DMS153 treated with DMSO at 0.1 percent for 48 hours (cell line): ENCODE results near the gene PPFIA2.
A peak's percentile ranks its signal among the peaks of the same experiment; 100 is the strongest.
"Not testable (repeated sequence)": the region's sequence is repeated elsewhere in the genome, so short reads cannot be mapped to it uniquely, and the experiment has no call there.

ENCODE experiments used
- DNase-seq: peaks from one replicate; lab custom pipeline; 2025; ENCODE audit not compliant: unreplicated experiment; lab: John Stamatoyannopoulos, UW

PPFIA2 gene

DNA sequence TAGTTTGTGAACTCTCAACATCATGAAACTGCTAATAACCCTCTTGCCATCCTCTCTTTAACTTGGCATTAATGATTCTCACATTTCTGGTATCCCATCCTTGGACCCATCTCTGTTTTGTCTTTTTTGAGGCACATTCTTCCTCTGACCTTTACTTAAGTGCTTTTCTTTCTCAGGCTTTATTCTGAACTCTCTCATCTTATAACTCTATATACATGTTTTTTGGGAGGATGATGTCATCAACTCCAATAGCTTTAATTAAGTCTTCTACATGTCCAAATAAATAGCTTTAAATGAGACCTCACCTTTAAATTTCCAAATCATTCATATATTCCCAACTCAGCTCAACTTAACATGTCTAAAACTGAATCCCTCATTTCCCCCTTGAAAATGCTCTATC, 88.4 kb downstream of the PPFIA2 start:
- no peak for DNase-seq

DNA sequence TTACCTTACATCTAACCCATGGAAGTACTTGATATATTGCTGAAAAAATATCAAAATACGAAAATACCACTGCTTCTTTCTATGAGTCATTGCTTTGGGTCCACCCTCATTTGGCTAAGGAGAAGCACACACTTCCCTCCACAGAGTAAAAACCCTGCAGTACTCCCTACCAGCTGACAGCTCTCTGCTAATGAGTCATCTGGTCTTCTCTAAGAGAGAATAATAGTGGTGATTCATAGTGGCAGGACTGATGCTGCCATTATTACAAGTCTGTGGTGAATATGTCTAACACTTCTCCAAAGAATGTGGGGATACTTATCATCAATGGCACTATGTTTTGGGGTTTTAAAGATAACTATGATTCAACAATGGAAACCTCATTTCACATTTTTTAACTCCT, 90.7 kb downstream of the PPFIA2 start:
- DNase-seq = no peak

DNA sequence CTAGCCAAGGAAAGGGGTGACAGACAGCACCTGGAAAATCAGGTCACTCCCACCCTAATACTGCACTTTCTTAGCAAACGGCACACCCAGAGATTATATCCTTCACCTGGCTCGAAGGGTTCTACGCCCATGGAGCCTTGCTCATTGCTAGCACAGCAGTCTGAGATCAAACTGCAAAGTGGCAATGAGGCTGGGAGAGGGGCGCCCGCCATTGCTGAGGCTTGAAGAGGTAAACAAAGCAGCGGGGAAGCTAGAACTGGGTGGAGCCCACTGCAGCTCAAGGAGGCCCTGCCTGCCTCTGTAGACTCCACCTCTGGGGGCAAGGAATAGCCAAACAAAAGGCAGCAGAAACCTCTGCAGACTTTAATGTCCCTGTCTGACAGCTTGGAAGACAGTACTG, 99.8 kb downstream of the PPFIA2 start:
- DNase-seq = not testable (repeated sequence)

- DNase-seq = peak; percentile 70
Measured at GRCh38 chr12:81644503-81644902, 114.6 kb downstream of the PPFIA2 start.

GRCh38 chr12:81639196-81639595, 120.0 kb downstream of the PPFIA2 start:
- no peak for DNase-seq

- no peak for DNase-seq
Measured at GRCh38 chr12:81633127-81633526, 126.0 kb downstream of the PPFIA2 start.

DNA sequence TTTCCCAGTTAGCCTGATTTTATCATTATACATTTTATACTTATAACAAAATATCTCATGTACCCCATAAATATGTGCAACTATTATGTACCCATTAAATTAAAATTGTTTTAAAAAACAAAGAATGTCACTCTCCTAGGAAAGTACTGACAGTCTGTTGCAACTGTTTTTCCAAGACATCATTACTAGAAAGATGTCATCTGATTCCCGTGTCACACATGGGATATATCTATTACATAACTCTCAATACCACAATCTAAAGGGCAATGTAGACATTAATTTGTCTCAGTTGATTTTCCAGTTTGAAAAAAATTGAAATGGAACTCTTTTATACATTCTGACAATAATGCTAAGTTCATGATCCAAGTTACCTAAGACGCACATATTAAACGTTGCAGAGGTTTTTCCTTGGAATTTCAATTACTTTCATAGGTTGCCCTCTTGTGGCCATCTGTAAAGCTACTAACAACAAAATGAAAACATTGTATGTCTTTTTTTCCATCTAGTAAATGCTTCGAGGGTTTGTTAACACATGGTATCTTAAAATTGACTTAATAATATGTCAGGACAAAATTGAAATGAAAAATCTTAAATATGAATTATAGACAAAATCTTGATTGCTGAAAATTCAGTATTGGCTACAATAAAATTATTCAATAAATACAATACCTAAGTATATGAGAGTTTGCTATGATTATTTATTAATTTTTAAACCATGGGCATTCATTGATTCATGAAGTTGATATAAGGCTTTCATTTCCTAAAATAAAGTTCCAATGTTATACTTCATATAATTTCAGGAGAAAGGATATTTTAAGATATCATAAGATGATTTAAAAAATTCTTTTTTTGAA, 131.6 kb downstream of the PPFIA2 start:
- peak; percentile 64 for DNase-seq

DNA sequence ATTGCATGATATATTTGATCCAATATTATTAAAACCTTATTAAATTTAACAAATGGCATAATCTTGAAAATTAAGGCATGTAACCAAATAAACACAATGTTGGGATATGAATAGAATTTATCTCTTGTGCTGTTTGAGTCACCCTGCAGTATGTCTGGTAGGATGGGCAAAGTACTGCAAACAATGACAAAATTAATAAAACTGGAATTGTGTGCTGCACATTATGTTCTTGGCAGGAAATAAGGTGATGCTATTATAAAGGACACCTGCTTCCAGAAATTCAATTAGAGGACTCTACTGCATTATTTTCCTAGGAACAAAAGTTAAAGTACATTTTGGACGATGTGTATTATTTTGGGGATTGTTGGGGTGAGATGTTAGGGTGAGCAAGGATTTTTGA, 132.7 kb downstream of the PPFIA2 start:
- no peak for DNase-seq

GRCh38 chr12:81617915-81618314, 141.2 kb downstream of the PPFIA2 start:
- no peak for DNase-seq

DNA sequence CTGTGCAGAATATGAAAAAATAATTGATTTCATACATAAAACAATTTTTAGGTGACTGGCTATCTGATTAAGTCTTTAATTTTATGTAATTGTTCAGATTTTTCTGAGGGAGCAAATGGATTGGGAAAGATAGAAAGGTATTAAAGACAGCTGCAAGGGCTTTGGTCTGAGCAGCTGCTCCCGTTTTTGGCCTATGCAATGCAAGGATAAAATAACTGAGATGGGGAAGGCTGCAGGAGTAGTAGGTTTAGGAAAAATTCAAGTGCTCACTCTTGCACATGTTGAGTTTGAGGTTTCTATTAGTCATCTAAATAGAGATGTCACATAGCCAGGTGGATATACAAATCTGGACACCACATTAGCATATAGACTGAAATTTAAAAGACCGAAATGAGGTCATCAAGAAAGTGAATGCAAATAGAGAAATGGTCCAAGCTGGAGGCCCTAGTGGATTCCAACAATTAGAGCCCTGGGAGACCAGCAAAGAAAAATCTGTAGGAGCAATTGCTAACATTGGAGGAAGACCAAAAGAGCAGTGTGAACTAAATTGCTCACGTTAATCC, 144.0 kb downstream of the PPFIA2 start:
- DNase-seq = no peak

DNA sequence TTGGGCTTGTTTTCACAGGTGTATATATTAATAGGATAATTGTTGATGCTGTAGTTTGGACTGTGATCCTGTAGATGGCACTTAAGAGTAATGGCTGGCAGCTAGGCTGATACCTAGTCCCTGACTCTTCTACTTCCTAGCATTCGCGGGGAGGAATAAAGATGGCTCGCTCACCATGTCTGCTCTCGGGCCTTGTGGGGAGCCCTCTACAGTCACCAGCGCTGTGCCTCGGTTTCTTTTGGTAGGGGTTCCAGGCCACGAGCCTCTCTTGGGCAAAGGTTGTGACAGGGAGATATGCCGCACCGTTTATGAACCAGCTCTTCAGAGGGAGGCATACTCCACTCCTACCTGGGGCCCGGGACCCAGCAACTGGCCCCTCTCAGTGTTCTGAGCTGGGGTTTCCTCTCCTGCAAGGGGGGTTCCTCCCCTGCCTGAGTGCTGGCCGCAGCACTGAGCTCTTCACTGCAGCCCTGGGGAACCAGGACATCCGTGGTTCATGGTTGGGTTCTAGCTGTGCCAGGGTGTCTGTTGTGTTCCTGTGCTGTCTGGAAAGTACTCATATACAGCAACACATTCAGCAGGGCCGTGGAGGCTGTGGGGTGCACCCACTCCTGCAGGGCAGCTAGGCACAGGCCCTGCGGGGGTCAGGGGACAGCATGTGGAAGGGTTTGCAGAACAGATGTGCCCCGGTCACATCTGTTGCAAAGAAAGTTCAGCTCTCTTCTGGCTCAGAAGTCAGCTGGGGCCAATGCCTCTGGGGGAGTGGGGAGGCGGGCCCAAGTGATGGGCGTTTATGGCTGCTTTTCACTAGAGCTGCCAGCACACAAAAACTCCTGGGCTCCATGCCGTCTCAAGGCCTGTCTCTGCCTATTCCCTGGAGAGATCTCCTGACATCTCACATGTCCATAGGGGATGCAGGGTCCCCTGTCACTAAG, 147.9 kb downstream of the PPFIA2 start:
- no peak for DNase-seq

DNA sequence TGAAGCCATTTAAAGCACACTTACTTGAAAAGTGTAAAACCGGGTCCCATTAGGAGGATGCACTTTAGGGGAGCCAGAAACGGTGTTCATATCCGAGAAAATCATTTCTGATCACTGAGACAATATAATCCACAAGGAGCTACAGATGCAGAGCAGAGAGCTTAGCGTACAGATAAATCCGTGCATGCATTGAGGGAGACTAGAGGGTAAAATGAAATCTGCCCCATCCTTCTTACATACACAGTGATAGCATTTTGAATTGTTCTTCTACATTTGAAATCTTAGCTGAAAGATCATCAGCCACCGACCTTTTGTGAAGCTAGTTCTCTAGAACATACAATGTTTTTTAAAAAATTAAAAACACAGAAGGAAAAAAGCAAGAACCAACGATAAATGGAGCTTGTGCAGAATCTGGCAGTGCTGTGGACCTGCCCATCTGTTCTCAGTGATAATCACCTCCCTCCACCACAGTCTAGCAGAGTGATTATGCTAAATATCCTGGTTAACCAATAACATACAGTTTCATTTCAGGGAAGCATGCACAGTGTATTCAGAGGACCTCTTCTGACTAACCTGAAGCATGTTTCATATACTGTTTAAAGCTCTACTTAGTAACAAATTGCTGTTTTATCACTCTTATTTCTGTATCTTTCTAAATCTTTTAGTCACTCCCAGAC, 161.1 kb downstream of the PPFIA2 start:
- DNase-seq = no peak

DNA sequence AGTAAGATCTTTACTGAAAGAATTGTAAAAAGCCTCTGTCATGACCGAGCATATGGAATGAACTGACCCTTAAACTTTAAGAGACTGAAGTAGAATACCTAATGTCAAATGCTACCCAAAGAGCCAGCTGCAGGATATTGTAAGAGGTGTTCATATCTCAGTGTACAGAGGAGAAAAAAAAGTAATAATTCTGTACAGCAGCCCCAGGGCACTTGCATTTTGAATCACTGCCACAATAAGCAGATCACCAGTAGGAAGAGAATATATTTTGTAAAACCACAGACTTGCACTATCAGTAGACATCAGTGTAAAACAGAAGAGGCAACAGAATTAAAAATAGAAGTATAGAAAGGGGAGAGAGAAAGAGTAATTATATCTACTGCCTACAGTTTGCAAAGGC, 162.6 kb downstream of the PPFIA2 start:
- DNase-seq = no peak

DNA sequence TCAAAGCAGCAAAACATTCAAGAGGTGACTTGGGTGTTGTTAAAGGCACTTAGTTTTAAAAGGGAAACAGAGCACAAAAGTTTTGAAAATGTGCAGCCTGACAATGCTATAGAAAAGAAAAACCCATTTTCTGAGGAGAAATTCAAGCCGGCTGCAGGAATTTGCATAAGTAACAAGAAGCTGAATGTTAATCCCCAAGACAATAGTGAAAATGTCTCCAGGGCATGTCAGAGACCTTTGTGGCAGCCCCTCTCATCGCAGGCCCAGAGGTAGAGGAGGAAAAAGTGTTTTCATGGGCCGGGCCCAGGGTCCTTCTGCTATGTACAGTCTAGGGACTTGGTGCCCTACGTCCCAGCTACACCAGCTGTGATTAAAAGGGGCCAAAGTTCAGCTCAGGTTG, 167.9 kb downstream of the PPFIA2 start:
- no peak for DNase-seq

DNA sequence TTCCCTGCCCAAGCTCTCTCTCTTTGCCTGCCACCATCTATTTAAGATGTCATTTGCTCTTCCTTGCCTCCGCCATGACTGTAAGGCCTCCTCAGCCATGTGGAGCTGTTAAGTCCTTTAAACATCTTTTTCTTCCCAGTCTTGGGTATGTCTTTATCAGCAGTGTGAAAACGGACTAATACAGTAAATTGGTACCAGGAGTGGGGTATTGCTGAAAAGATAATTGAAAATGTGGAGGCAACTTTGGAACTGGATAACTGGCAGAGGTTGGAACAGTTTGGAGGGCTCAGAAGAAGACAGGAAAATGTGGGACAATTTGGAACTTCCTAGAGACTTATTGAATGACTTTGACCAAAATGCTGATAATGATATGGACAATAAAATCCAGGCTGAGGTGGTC, 168.4 kb downstream of the PPFIA2 start:
- not testable (repeated sequence) for DNase-seq

GRCh38 chr12:81588235-81589008, 170.7 kb downstream of the PPFIA2 start:
- no peak for DNase-seq

DNA sequence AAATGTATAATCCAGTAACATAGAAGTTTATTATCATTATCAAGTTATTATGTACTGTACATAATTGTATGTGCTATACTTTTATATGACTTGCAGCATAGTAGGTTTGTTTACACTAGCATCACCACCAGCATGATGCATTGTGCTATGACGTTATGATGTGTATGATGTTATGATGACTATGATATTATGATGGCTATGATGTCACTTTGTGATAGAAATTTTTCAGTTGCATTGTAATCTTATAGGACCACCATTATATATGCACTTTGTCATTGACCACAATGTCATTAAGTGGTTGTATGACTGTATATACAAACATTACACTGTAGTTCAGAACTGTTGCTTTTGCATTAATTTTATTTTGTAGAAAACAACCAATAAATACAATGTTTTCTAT, 173.4 kb downstream of the PPFIA2 start:
- no peak for DNase-seq

DNA sequence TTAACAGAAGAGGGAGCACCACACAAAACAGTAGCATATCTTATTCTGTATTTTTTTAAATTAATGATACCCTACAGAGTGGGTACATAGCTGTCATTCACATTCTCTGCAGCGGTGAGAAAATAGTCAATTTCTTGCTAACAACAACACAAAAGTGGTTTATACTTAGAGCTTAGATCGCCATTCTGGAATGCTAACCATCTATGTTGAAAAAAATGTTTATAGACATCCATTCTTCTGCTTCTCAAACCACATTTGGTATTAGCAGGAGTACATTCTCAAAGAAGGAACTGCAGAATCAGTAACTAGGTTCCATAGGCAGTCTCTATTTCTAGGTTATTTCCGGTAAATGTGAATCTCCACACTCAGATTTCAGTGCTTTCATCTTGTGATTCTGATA, 185.9 kb downstream of the PPFIA2 start:
- no peak for DNase-seq

GRCh38 chr12:81572411-81572810, 186.7 kb downstream of the PPFIA2 start:
- DNase-seq = no peak

DNA sequence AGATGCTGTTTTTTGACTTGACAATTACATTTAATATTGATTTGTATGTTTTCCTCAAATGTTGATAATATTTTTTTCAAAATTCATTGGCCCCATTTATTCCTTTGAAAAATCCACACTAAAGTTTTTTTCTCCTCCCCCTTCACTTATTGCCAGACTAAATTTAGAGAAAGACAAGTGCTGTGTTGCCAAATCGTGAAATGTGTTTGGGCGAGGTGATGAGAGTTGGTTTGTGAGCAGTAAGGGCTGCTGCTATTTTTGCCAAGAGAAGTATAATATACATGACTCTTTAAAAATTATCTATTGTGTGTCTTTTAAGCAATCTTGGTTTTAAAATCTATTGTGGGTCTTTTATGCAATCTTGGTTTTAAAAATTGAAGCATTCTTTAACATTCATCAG, 188.9 kb downstream of the PPFIA2 start:
- DNase-seq = no peak
